DND-41 (cell line): ENCODE results near the gene CDT1.

Experiments
- ATAC-seq: fragments of 200-7000 bp; cut with Tn5 transposase; 3 replicates; pipeline ENCODE4 v1.9.1; 2021; ENCODE audit warnings: low read depth; ENCODE audit not compliant: insufficient read depth
- DNase-seq: peaks from one replicate; pipeline ENCODE4 v3.0.0-alpha.2; 2020
- H2AFZ ChIP-seq: 2 replicates; pipeline ENCODE4 v1.6.0; 2012; ENCODE audit warnings: low read depth, low read length
- H3K27ac ChIP-seq: 2 replicates; pipeline ENCODE4 v1.5.1; 2012; ENCODE audit warnings: low read length, inconsistent platforms
- H3K27me3 ChIP-seq: fragments of 200-600 bp; sonication (generic); 2 replicates; pipeline ENCODE4 v1.6.0; 2012; ENCODE audit warnings: low read length, mild to moderate bottlenecking, inconsistent platforms; ENCODE audit not compliant: insufficient read depth, poor library complexity
- H3K36me3 ChIP-seq: 2 replicates; pipeline ENCODE4 v1.5.1; 2012; ENCODE audit warnings: low read length, inconsistent platforms; ENCODE audit not compliant: insufficient read depth
- H3K4me1 ChIP-seq: 2 replicates; pipeline ENCODE4 v1.5.1; 2012; ENCODE audit warnings: mild to moderate bottlenecking, low read length; ENCODE audit not compliant: insufficient read depth
- H3K4me2 ChIP-seq: 2 replicates; pipeline ENCODE4 v1.6.0; 2012; ENCODE audit warnings: mild to moderate bottlenecking, moderate library complexity, low read length, inconsistent platforms; ENCODE audit not compliant: insufficient read depth
- H3K4me3 ChIP-seq, 2 experiments: fragments of 200-600 bp in 1 of 2; shearing (Covaris generic) in 1 of 2; 2 replicates each; pipeline ENCODE4 v1.5.1; 2012 to 2016; ENCODE audit warnings: inconsistent platforms in 2 of 2, low read length in 2 of 2, mild to moderate bottlenecking in 2 of 2, low read depth in 1 of 2, moderate library complexity in 1 of 2
- H3K79me2 ChIP-seq: 2 replicates; pipeline ENCODE4 v1.6.0; 2012; ENCODE audit warnings: low read length, inconsistent platforms; ENCODE audit not compliant: insufficient read depth
- H3K9ac ChIP-seq: 2 replicates; pipeline ENCODE4 v1.6.0; 2012; ENCODE audit warnings: low read depth, mild to moderate bottlenecking, inconsistent platforms, low read length, moderate library complexity
- H3K9me3 ChIP-seq: 2 replicates; pipeline ENCODE4 v1.5.1; 2012; ENCODE audit warnings: low read length, moderate library complexity, mild to moderate bottlenecking, inconsistent platforms; ENCODE audit not compliant: insufficient read depth, severe bottlenecking
- H4K20me1 ChIP-seq: 2 replicates; pipeline ENCODE4 v1.6.0; 2012; ENCODE audit warnings: low read length; ENCODE audit not compliant: insufficient read depth
- EZH2 ChIP-seq: IDR thresholded peaks from 3 replicates; pipeline ENCODE4 v1.6.1; 2012; ENCODE audit warnings: borderline replicate concordance, low read depth, mild to moderate bottlenecking, moderate library complexity, low read length, inconsistent platforms; ENCODE audit not compliant: severe bottlenecking
- TF ChIP-seq, protein P1 (sequence below): IDR thresholded peaks from 2 replicates; pipeline ENCODE4 v1.5.1; 2012; ENCODE audit warnings: borderline replicate concordance, low read length, moderate library complexity, mild to moderate bottlenecking; ENCODE audit not compliant: poor library complexity, severe bottlenecking; ENCODE audit errors: extremely low read depth

CDT1 gene

GRCh38 chr16:88761143-88761534 lies 42.5 kb upstream of the CDT1 start:
- H3K27ac ChIP-seq, result no peak overlapping the region
- no peak overlapping the region for H2AFZ ChIP-seq
- no peak for ATAC-seq
- no peaks in the 10 kb centered on the region for H3K27me3 ChIP-seq
- peaks cover 92% of the 10 kb centered on the region for H3K79me2 ChIP-seq
- DNase-seq, result no peak
- peaks cover 44% of the 10 kb centered on the region for H3K36me3 ChIP-seq
- TF ChIP-seq, protein P1, sequence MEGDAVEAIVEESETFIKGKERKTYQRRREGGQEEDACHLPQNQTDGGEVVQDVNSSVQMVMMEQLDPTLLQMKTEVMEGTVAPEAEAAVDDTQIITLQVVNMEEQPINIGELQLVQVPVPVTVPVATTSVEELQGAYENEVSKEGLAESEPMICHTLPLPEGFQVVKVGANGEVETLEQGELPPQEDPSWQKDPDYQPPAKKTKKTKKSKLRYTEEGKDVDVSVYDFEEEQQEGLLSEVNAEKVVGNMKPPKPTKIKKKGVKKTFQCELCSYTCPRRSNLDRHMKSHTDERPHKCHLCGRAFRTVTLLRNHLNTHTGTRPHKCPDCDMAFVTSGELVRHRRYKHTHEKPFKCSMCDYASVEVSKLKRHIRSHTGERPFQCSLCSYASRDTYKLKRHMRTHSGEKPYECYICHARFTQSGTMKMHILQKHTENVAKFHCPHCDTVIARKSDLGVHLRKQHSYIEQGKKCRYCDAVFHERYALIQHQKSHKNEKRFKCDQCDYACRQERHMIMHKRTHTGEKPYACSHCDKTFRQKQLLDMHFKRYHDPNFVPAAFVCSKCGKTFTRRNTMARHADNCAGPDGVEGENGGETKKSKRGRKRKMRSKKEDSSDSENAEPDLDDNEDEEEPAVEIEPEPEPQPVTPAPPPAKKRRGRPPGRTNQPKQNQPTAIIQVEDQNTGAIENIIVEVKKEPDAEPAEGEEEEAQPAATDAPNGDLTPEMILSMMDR, result no peak
- no peak for TF ChIP-seq EZH2
- no peaks in the 10 kb centered on the region for H3K4me1 ChIP-seq
- peaks cover 92% of the 10 kb centered on the region for H4K20me1 ChIP-seq
- H3K4me2 ChIP-seq, result no peak overlapping the region
- no peaks in the 10 kb centered on the region for H3K9me3 ChIP-seq
- no peak overlapping the region for H3K4me3 ChIP-seq
- no peak overlapping the region for H3K9ac ChIP-seq

- no peaks in the 10 kb centered on the region for H3K9me3 ChIP-seq
- no peaks in the 10 kb centered on the region for H3K4me1 ChIP-seq
- peaks cover 96% of the 10 kb centered on the region for H4K20me1 ChIP-seq
- no peak overlapping the region for H3K4me3 ChIP-seq
- H3K36me3 ChIP-seq, result peaks cover 44% of the 10 kb centered on the region
- ATAC-seq, result no peak
- no peak overlapping the region for H3K27ac ChIP-seq
- TF ChIP-seq, protein P1, result no peak
- TF ChIP-seq EZH2, result no peak
- H3K9ac ChIP-seq, result no peak overlapping the region
- DNase-seq, result no peak
- no peak overlapping the region for H3K4me2 ChIP-seq
- peaks cover 95% of the 10 kb centered on the region for H3K79me2 ChIP-seq
- no peaks in the 10 kb centered on the region for H3K27me3 ChIP-seq
- H2AFZ ChIP-seq, result no peak overlapping the region
Observed at GRCh38 chr16:88761830-88762229, 41.8 kb upstream of the CDT1 start.

DNA sequence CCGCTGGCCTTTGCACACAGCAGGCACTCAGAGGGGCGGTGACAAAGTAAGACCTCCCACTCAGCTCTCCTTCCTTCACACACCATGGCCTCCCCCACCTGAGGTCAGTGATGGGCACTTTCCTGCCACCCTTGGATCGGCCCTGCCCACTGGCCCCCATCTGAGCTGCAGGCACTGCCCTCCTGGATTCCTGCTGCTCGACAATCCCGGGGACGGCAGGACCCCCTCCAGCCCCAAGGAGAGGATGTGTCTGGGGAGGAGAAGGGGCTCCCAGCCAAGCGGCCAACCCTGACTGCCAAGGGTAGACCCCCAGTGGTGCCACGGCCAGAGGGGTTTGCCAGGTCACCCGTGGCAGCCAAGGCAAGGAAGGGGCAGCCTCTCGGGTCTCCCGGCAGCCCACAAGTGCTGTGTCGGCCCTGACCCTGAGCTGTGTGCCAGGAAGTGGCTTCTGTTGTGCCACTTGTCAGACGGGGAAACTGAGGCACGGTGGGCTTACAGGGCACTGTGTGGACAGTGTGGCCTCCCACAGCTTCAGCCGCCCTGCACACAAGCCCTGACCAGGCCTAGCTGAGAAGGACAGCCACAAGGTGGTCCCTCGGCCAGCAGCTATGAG lies 41.2 kb upstream of the CDT1 start:
- Histone ChIP-seq H3K27me3 (no peaks in the 10 kb centered on the region), H3K4me1 (no peaks in the 10 kb centered on the region), H3K9ac (no peak overlapping the region), H2AFZ (no peak overlapping the region), H3K36me3 (peaks cover 44% of the 10 kb centered on the region), H3K9me3 (no peaks in the 10 kb centered on the region), H3K27ac (no peak overlapping the region), H4K20me1 (peaks cover 95% of the 10 kb centered on the region), H3K4me2 (no peak overlapping the region), H3K4me3 (no peak overlapping the region), H3K79me2 (peaks cover 95% of the 10 kb centered on the region)
- DNase-seq (no peak), ATAC-seq (no peak)
- TF ChIP-seq, protein P1, result no peak
- no peak for TF ChIP-seq EZH2
